Measurements from ENCODE around the gene ISLR2.
"Not testable (repeated sequence)": the region's sequence is repeated elsewhere in the genome, so short reads cannot be mapped to it uniquely, and the experiment has no call there.

ISLR2 gene, protein sequence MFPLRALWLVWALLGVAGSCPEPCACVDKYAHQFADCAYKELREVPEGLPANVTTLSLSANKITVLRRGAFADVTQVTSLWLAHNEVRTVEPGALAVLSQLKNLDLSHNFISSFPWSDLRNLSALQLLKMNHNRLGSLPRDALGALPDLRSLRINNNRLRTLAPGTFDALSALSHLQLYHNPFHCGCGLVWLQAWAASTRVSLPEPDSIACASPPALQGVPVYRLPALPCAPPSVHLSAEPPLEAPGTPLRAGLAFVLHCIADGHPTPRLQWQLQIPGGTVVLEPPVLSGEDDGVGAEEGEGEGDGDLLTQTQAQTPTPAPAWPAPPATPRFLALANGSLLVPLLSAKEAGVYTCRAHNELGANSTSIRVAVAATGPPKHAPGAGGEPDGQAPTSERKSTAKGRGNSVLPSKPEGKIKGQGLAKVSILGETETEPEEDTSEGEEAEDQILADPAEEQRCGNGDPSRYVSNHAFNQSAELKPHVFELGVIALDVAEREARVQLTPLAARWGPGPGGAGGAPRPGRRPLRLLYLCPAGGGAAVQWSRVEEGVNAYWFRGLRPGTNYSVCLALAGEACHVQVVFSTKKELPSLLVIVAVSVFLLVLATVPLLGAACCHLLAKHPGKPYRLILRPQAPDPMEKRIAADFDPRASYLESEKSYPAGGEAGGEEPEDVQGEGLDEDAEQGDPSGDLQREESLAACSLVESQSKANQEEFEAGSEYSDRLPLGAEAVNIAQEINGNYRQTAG

DNA sequence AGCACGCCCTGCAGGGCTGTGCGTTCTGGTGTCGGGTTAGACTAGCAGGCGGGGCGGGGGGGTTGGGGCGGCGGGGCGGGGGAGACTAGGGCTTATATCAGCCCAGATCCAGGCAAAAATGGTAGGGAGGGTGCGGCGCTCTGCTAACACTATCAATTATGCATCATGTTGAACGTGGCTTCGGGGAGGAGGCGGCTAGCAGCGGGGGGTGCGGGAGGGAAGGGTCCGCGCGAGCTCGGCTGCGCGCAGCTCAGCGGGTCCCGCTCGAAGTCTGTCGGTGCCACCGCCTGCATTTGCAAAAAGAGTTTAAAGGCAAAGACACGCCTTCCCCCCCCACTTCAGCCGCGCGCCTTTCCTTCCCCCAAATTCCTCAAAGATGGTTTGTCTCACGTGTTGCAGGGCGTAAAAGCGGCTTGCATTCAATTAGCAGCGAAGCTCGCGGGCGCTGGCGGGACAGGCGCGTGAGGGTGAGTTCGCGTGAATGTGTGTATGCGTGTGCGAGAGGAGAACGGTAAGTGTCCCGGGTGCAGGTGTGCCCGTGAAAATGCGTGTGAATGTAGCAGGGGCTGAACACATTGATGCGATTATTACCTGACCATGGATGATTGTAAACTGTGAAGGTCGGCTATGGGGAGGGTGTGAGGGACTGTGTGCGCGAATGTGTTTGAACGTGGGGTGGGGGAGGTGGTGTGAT, at the start of gene ISLR2:
Gene ISLR2, plus strand, starts transcription at position 432 of the 694 bp plus-strand sequence. CDS start 2,169 bp downstream, outside the sequence.
- DNase-seq = peak; percentile 37 to 42

- DNase-seq = not testable (repeated sequence)
Observed at GRCh38 chr15:74082450-74082849, 47.9 kb upstream of the ISLR2 start, which contains the start of gene GOLGA6A. TSS of gene GOLGA6A (minus strand) at chr15:74082550. CDS start at chr15:74082509, 41 bp downstream.

GRCh38 chr15:74094567-74094966, 35.8 kb upstream of the ISLR2 start:
- not testable (repeated sequence) for DNase-seq

- not testable (repeated sequence) for DNase-seq
Observed at GRCh38 chr15:74095610-74096009, 34.8 kb upstream of the ISLR2 start.

GRCh38 chr15:74096753-74097474, 33.5 kb upstream of the ISLR2 start:
- not testable (repeated sequence) for DNase-seq

GRCh38 chr15:74099963-74100733, 30.2 kb upstream of the ISLR2 start:
- DNase-seq = peak; percentile 92 to 94

- DNase-seq = no peak
Observed at GRCh38 chr15:74108111-74108510, 22.3 kb upstream of the ISLR2 start.

- peak in 1 of 2 experiments; percentile 37 for DNase-seq
Observed at GRCh38 chr15:74108611-74109010, 21.8 kb upstream of the ISLR2 start.

GRCh38 chr15:74109713-74110112, 20.7 kb upstream of the ISLR2 start:
- no peak for DNase-seq

GRCh38 chr15:74120426-74120825, 10.0 kb upstream of the ISLR2 start:
- no peak for DNase-seq

GRCh38 chr15:74121039-74121438, 9.3 kb upstream of the ISLR2 start:
- DNase-seq = no peak

- DNase-seq = no peak
Observed at GRCh38 chr15:74121858-74122257, 8.5 kb upstream of the ISLR2 start.

GRCh38 chr15:74122403-74123130, 7.8 kb upstream of the ISLR2 start:
- no peak for DNase-seq

- no peak for DNase-seq
Observed at GRCh38 chr15:74123131-74123429, 7.3 kb upstream of the ISLR2 start.

DNA sequence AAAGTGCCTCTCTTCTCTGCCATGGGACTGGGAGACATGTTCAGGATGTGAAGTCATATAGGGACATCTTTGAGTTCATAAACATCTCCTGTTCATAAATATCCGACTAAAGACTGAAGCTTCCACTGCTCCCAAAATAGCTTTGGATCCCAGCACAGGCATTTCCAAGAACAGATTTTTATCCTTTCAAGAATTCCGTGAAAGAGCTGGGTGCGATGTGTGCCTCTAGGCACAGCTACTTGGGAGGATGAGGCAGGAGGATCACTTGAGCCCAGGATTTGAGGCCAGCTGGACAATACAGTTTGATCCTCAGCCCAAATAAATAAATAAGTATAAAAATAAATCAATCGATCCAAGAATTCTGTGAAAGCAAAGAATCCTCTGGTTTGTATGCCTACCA, 6.7 kb upstream of the ISLR2 start:
- no peak for DNase-seq

DNA sequence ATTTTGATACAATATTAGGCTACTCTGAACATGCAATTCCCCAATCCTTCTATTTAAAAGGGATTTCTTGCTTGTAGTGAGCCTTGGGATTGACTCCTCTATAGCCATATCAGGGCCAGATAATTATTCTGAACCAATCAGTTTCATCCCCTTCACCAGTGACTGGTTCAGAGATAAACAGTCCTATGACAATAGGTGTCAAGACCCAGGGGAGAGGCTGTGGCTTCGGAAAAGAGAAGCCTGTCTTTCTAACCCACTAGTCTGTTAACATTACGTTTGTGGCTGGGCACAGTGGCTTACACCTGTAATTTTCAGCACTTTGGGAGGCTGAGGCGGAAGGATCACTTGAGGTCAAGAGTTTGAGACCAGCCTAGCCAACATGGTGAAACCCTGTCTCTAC, 6.2 kb upstream of the ISLR2 start:
- no peak for DNase-seq

DNA sequence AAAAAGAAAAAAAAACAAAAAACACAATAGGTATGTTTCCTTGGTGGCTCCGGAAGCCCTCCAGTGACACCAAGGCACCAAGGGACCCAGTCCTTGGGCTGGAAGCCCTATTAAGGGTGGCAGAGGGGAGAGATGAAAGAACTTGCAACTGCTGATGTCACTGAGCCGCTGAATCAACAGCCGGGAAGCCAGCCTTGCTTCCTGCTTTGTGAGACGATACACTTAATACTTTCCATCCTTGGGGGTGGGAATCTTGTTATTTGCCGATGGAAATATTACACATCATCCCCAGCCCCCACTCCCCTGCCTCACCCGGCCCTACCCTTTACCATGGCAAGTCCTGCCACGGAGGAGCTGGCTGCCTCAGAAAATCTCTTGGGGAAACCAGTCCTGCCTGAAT, 5.6 kb upstream of the ISLR2 start:
- DNase-seq = no peak

- DNase-seq = peak; percentile 95 to 96
Observed at GRCh38 chr15:74127255-74127953, 3.0 kb upstream of the ISLR2 start.

DNA sequence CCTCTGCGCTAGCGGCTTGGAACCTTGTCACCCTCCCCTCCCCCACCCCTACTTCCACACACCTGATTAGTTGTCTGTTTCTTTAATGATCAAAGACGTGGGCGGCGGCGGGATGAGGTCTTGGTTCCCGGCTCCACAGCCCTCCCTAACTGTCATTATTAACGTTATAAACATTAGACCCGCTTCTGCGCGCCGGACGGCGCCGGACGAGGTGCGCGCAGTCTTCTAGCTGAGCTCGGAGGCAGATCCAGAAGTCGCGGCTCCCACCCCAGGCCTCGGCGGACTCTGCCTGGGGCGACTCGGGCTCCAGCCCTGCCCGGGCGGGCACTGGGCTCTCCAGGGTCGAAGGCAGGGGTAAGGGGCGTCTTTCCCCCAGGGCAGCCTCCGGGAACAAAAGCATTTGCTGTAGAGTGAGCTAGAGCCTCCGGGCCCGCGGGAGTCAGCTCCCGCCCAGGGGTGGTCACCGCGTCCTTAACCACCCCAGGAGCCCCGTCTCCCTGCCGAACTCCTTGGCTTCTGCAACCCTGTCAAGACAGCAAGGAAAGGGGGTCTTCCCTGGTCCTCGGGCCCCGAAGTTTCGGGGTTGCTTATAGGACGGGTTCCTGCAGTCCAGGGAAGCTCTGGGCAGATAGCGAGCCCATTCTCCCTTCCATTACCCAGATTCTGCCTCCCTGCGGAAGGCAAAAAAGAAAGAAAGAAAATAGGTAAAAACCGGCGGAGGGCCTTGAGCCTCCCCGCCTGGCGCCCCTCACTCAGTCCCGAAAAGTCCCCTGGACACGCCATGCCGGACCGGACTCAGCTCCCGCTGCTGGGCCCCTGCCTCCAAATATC, 2.2 kb upstream of the ISLR2 start:
- DNase-seq = peak in 1 of 2 experiments; percentile 50
